CD4-positive, alpha-beta T cell treated with Interleukin-21 for 1 hour (primary cell): Measurements from ENCODE around the gene GPR180.

Experiments
- DNase-seq: peaks from one replicate; pipeline ENCODE4 v3.0.0-alpha.2; 2020

Gene GPR180

DNA sequence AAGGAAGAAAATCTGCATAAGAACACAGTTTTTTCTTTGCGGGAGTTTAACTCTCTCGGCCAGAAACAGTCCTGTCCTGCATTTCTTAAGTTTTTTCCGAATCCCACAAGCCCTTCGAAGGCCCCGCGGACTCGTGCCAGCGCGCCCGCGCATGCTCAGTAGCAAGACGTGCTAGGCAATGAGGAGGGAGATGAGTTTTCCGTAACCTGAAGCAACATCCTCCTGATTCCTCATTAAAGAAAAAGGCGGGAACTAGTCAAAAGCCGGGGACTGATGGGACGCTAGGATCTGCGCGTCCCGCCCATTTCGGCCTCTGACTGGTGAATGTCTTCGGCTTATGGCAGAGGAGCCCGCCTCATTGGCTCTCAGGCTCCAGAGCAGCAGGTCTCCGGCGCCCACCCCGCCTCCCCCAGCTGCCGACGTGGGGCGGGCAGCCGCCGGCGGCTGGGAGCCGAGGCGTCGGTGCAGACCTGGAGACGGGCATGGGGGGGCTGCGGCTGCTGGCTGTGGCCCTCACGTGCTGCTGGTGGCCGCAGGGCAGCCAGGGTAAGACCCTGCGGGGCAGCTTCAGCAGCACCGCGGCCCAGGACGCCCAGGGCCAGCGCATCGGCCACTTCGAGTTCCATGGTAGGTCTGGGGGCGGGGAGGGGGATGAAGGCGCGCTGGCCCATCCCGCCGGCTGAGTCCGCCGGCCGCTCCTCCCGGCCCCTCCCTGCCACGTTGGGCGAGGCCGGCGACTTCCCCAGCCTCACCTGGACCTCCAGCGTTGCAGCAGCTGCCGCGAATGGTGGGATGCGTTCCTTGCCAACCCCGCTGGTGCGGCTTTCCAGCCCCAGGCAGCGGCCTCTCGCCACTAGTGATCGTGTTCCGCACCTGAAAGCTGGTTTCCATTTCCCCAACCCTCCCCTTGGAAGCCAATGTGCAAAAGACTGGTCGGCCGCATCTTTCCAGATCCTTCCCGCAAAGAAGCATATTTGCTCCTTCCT, at the start of gene GPR180:
TSS of gene GPR180 (plus strand) at position 412 of the 986 bp plus-strand sequence. CDS start at position 483, 71 bp downstream.
- DNase-seq = peak; percentile 94

- no peak for DNase-seq
Measured at GRCh38 chr13:94552095-94552494, 49.6 kb upstream of the GPR180 start.

DNA sequence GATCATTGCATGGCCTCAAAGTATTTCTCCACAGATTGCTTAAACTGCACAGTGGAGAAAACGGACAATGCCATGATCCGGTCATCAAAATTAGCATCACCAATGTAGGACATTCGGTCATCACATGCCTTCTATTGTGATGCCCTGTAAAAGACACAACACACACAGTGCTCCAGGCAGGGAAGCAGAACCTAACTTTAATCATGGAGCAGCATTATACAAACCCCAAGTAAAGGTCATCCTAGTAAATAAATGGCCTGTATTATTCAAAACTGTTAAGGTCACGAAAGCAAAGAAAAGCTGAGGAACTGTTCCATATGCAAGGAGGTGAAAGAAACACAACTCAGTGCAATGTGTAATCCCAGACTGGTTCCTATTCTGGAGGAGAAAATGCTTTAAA, 47.9 kb upstream of the GPR180 start:
- no peak for DNase-seq

DNA sequence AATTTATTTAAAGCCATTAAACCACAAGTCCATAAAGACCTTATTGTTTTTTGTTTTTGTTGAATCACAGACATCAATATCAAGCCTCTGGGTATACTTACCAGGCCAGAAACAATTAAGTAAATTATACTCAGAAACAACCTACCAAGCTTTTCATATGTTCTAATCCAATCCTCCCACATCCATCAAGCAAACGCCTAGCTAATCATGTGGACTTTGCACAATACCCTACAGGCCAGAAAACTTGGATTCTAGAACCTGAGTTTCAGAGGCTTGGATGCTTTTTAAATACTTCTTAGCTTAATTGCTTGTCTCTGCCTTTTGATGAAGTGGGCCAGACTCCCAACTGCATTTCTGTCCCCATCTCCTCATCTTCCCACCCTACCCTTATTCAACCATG, 45.6 kb upstream of the GPR180 start:
- DNase-seq = no peak

- no peak for DNase-seq
Measured at GRCh38 chr13:94556621-94557020, 45.0 kb upstream of the GPR180 start.

DNA sequence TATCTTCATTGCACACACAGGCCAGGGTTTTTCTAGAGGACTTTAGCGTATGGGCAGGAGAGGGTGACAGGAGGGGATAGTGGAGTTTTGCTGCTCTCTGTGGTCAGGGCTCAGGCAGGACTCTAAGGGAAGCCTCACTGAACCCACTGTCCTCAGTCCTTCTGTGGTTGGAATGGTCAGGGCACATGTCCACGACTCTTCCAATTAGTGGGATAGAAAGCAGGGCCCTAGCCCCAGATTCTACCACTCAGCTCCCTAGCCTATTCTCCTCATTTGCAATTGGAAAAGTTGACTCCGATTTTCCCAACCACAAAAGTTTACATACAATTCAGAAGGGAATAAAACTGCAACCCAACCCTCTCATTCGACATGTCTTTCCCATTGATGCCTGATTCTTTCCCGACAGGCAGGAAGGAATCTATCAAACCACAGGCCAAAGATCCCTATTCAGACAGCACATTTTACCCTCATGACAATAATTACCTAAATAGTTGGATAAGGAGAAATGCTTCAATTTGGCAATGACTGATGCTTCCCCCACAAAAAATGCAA, 43.9 kb upstream of the GPR180 start:
- no peak for DNase-seq

GRCh38 chr13:94558716-94559115, 42.9 kb upstream of the GPR180 start:
- peak; percentile 33 for DNase-seq

DNA sequence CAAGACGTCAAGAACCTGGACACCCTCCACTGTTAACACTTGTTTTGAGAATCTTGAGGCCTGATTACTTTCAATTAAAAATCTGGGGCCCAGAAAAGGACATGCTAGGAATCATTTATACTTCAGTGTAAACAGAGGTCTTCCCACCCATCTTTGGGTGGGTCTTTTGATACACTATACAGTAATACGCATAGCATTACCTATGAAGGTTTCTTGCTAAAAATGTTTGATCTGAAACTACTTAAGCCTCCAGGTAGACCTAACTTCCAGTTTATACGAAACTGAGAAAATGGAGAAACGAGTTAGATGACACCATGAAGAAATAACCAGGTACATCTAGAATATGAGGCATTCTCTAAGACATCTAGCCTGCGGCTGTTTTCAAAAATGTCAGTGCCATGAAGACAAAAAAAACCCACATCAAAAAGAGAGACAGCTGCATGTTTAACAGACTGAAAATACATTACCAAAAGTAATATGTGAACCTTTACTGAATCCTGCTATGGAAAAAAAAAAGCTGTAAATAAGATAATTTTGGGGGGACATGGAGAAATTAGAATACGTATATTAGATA, 42.3 kb upstream of the GPR180 start:
- no peak for DNase-seq

DNA sequence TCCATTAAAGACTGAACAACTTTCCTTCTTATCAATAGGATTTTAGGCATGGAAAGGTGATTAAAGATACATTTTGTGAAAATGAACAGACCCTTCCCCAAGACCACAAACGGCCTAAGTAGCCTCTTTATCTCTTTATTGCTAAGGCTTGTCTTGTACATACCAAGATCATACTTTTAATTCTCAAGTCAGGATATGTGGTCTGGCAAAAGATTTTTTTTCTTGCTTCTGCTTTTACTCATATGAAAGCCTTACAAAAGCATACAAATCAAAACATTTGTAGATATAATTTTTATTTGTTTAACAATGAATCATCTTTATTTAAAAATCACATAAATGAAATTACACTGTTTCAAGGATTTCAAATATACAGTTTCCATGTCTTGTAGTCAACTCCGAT, 41.5 kb upstream of the GPR180 start:
- DNase-seq = no peak

- DNase-seq = no peak
Measured at GRCh38 chr13:94561126-94561525, 40.5 kb upstream of the GPR180 start.

DNA sequence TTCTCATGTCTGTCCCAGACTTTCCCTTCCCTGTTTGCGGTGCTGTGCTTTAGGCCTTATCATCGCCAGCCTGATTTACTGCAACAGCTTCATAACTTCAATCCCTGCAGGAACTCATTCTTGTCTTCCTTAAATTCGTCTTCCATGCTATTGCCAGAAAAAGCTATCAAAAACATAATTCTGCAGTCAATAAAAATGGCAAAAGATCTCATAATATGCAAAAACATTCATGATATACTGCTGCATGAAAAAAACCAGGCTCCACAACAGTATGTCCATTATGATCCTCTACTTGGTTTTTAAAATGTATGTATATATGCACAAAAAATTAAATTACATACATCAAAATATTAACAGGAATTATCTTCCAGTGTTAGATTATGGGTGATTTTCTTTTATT, 34.1 kb upstream of the GPR180 start:
- no peak for DNase-seq

- no peak for DNase-seq
Measured at GRCh38 chr13:94568443-94568842, 33.2 kb upstream of the GPR180 start.

GRCh38 chr13:94569615-94570014, 32.0 kb upstream of the GPR180 start:
- DNase-seq = no peak

- no peak for DNase-seq
Measured at GRCh38 chr13:94579063-94579462, 22.6 kb upstream of the GPR180 start.

GRCh38 chr13:94583926-94584325, 17.7 kb upstream of the GPR180 start:
- DNase-seq = no peak

- DNase-seq = no peak
Measured at GRCh38 chr13:94585543-94586101, 16.0 kb upstream of the GPR180 start.

DNA sequence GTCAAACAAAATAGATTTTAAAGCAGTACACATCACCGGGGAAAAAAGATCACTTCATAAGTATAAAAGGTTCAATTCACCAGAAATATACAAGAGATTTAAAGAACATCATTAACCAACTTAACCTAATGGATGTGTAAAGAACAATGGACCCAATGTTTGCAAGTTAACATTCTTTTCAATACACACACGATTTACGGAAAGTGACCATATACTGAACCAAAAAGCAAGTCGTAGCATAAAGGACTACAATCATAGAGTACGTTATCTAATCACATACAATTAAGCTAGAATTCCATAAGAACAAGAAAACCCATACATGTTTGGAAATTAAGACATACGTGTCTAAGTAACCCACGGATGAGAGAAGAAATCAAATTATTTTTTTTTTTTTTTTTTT, 15.3 kb upstream of the GPR180 start:
- DNase-seq = no peak

DNA sequence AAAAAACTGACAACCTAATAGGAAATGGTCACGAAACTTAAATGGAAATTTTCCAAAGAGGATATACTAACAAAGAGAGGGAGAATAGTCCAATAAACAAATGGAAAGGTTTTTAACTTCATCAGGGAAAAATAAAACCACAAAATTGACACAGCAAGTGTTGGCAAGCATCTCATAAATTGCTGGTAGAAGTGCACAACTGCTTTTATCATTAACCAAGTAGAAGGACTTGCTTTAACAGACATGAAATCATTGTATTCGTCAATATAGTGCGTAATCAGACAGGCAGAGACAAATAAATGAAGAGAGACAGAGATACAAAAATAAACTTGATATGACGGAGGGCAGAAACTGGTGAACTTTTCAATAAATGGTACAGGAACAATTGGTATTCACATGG, 13.1 kb upstream of the GPR180 start:
- no peak for DNase-seq

DNA sequence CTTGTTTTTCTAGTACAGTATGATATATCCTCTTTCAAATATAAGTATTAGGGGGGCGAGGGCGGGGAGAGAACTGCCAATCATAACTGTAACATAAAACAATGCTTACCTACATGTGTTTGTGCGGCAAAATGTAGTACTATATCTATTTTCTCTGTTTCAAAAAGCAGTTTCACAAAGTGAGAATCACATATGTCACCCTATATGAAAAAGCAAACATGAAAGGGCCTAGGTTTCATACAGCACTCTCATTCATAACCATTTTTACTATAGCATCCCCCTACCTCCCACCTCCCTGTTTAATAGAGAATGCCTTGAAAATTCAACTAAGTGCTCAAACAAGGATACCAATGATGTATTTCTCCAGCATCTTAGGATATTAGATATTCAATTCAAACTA, 10.9 kb upstream of the GPR180 start:
- DNase-seq = no peak

DNA sequence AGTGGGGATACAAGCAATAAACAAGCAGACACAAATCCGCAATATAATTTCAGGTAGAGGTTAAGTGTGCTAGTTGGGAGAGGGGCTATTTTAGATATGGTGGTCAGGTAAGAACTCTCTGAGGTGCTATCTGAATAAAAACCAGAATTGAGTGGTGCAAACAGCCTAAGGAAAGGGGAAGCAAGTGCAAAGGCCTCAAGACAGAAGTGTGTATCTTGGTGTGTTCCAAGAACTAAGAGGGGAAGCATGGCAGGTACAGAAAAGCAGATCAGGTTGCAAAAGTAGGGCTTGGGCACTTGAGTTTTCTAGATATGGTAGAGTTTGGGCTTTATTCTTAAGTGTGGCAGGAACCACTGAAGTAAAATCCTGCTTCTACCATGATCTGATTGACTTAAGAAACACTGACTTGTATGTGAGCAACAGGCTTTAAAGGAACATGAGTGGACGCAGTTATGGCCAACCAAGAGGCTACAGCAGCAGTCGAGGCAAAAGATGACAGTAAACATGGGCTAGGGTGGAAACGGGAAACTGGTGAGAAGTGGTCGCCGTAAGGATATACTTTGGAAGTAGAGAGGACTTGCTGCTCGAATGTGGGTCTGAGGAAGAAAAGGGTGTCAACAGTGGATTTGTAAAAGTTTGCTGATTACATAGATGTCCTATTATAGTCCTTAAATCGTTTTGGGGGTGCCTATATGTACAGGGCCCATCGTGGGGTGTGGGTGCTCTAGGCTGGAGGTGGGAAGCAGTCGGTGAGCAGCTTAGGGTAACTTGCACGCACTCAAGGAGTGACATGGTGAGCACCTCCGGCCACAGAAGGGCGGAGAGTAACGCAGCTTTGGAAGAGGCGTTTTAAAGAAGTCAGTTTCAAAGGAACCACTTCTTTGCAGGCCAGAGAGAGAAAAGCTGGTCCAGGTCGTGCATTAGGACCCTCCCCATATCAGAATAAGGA, 6.4 kb upstream of the GPR180 start:
- peak; percentile 21 for DNase-seq

DNA sequence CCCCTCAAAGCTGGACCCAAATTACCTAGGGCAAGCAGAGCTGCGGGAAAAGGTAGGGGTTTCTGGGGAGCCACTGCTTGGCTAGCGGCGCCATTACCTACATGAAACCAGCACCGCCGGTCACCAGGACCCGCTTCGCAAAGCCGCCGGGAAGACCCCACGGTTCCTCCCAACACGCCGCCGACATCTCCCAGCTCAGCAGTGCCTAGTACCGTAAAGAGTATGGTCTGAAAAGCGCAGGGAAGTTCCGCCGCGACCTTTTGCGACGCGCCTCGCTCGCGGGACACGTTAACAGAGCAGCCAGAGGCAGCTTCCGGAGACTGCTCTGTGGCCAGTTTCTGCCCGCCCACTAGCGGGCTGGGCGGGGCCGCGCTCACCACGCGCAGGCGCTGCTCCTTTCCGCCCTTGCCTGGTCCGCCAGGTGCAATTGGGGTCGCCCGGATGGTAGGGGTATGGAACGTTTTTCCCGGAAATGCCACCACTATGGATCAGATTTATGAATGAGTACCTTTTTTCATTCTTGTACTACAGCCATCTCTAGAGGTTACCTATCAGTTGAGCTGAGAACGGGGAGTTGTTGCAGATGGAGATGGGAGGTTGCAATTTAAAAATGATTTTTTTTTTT, 5.6 kb upstream of the GPR180 start, which contains the start of gene TGDS:
TSS of gene TGDS (minus strand) at position 203 of the 625 bp plus-strand sequence. CDS start at position 187, 16 bp downstream.
- DNase-seq = peak; percentile 91

- no peak for DNase-seq
Measured at GRCh38 chr13:94596575-94596971, 5.1 kb upstream of the GPR180 start.
